ENCODE results near the gene GRIK5.
A peak's percentile ranks its signal among the peaks of the same experiment; 100 is the strongest.
"Not testable (repeated sequence)": the region's sequence is repeated elsewhere in the genome, so short reads cannot be mapped to it uniquely, and the experiment has no call there.

The GRIK5 gene

DNA sequence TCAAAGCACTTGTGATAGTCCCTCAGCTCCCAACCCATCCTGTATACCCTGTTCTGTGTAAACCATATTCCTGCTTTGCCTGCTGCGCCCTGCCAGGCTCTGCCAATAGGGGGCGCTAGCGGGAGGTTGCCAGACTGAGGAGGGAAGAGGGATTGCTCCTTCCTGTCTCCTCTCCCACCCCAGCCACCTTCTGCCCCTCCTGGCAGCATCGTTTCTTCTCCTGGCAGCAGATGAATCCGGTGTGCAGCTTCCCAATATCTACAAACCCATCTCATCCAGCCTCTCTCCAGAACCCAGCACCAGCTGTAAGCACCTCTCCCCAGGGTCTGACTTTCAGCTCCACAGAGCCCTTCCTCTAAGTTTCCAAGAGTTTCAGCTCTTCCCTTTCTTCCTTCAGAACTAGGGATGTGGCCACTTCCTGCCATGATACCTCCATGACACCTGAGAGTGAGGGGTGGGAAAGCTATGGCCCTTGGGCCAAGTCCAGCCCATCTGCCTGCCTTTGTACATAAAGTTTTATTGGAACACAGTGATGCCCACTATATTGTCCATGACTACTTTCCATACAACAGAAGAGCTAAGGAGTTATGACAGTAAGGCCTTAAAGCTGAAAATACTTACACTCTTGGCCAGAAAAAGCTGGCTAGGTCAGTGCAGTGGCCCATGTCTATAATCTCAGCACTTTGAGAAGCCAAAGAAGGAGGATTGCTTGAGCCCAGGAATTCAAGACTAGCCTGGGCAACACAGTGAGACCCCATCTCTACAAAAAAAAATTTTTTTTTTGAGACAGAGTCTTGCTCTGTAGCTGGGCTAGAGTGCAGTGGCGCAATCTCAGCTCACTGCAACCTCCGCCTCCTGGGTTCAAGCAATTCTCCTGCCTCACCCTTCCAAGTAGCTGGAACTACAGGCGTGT, 41.4 kb downstream of the GRIK5 start:
- peak; percentile 14 for DNase-seq (ENCODE audit: low read depth, low spot score)
- no peak overlapping the region for H3K4me3 ChIP-seq (ENCODE audit: low read length)

- no peak for DNase-seq (ENCODE audit: low read depth, low spot score)
- H3K4me3 ChIP-seq (ENCODE audit: low read length) = no peak overlapping the region
These were observed 45.3 kb downstream of the GRIK5 start for GRCh38 chr19:42024622-42025111.

- no peak for DNase-seq (ENCODE audit: low read depth, low spot score)
- no peak overlapping the region for H3K4me3 ChIP-seq (ENCODE audit: low read length)
These were observed 46.1 kb downstream of the GRIK5 start for GRCh38 chr19:42023943-42024260.

GRCh38 chr19:42023121-42023942, 46.7 kb downstream of the GRIK5 start:
- peak; percentile 16 for DNase-seq (ENCODE audit: low read depth, low spot score)
- no peak overlapping the region for H3K4me3 ChIP-seq (ENCODE audit: low read length)

- no peak overlapping the region for H3K4me3 ChIP-seq (ENCODE audit: low read length)
- DNase-seq (ENCODE audit: low read depth, low spot score) = no peak
These were observed 47.4 kb downstream of the GRIK5 start for GRCh38 chr19:42022616-42023015.

DNA sequence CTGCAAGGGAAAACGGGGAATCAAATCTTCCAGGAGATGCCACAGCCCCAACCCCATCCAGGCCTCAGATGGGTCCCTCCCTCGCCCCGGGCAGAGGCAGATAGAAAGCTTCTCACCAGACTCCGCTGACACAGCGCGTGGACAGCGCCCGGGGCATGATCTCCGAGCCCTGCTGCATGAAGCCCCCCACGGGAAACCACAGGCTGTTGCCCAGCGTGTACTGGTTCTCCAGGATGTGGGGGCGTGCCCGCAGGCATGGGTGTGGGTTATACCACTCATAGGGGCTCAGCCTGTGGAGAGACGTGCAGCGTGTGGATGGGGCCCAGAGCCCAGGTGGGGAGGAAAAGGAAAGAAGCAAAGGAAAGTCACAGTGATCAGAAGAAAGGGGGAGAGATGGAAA, 48.8 kb downstream of the GRIK5 start:
- peak; percentile 17 for DNase-seq (ENCODE audit: low read depth, low spot score)
- no peak overlapping the region for H3K4me3 ChIP-seq (ENCODE audit: low read length)

- no peak for DNase-seq (ENCODE audit: low read depth, low spot score)
- H3K4me3 ChIP-seq (ENCODE audit: low read length) = no peak overlapping the region
These were observed 51.4 kb downstream of the GRIK5 start for GRCh38 chr19:42018503-42019193.

DNA sequence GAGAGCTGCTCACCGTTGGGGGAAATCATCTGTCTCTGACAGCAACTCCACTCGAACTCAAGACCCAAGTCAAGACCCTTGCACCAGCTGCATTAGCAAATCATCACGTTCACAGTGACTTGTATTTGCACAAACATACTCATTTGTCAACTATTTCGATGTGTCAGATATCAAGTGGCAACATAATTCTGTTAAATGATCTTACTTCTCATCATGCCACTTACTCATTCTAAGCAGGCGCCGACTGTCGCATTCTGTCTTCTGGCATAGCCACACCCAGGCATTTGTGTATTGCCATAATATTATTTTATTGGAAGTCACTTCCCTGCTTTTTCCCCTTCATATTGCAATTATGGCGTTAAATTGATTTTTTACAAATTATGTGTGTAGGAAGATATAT, 53.0 kb downstream of the GRIK5 start:
- DNase-seq (ENCODE audit: low read depth, low spot score) = no peak
- no peak overlapping the region for H3K4me3 ChIP-seq (ENCODE audit: low read length)

DNA sequence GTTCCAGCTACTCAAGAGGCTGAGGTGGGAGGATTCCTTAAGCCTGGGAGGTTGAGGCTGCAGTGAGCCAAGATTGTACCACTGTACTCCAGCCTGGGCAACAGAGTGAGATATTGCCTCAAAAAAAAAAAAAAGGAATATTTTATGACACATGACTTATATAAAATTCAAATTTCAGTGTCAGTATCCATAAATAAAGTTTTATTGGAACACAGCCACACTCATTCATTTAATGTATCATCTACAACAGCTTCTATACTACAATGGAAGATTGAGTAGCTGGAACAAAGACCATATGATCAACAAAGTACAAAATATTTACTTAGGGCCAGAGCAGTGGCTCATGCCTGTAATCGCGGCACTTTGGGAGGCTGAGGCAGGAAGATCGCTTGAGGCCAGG, 57.3 kb downstream of the GRIK5 start:
- not testable (repeated sequence) for DNase-seq (ENCODE audit: low read depth, low spot score); H3K4me3 ChIP-seq (ENCODE audit: low read length)

GRCh38 chr19:42010245-42011126, 59.5 kb downstream of the GRIK5 start:
- no peak for DNase-seq (ENCODE audit: low read depth, low spot score)
- no peak overlapping the region for H3K4me3 ChIP-seq (ENCODE audit: low read length)

DNA sequence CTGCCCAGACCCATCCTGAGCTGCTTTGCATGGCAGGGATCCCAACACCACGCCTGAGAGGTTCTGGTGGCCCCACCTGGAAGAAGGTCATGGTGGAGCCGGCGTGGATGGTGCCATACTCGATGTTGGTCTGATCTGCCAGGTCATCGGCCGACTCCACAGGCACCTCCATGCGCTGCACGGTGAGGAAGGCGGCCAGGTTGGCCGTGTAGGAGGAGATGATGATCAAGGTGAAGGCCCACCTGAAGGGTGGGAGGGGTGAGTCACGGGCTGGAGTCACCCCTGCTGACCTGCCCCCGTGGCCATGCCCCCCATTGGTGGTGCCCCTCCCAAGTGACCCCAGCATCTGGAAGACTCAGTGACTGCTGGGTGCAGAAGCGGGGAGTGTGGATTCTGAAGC, 63.4 kb downstream of the GRIK5 start:
- DNase-seq (ENCODE audit: low read depth, low spot score) = no peak
- no peak overlapping the region for H3K4me3 ChIP-seq (ENCODE audit: low read length)

- H3K4me3 ChIP-seq (ENCODE audit: low read length) = no peak overlapping the region
- DNase-seq (ENCODE audit: low read depth, low spot score) = no peak
These were observed 64.5 kb downstream of the GRIK5 start for GRCh38 chr19:42005504-42005903.

DNA sequence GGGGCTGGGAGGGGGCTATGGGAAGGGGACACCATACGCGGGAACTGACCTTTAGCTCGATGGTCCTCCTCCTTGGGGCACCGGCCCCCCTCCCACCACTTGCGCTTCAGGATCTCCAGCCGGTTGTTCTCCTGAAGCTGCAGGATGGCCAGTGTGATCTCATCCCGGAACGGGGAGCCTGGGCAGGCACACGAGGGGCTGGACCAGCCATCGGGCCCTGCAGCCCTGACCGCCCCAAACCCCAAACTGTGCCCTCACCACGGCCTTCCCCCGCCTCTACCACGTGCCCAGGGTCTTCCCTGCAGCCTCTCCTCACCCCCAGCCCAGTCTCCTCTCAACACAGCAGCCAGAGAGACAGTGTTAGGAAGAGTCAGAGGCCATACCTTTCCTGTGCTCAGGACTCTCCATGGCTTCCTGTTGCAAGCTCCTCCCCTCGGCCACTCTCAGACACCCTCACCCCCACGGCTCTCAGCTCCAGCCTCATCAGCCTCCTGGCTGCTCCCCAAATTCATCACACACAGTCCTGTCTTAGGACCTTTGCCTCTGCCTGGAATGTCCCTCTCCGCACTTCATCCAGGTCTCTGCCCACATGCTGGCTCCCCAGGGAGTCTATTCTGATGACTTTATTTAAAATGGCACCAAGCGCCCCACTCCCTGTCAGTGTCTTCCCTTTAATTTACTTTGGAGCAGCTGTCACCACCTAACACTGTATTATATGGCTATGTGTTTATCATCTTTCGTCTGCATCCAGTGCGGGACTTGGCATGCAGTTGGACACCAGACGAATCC, 66.3 kb downstream of the GRIK5 start:
- no peak for DNase-seq (ENCODE audit: low read depth, low spot score)
- no peak overlapping the region for H3K4me3 ChIP-seq (ENCODE audit: low read length)

- no peak overlapping the region for H3K4me3 ChIP-seq (ENCODE audit: low read length)
- DNase-seq (ENCODE audit: low read depth, low spot score) = no peak
These were observed 70.2 kb downstream of the GRIK5 start for GRCh38 chr19:41999878-42000208.

DNA sequence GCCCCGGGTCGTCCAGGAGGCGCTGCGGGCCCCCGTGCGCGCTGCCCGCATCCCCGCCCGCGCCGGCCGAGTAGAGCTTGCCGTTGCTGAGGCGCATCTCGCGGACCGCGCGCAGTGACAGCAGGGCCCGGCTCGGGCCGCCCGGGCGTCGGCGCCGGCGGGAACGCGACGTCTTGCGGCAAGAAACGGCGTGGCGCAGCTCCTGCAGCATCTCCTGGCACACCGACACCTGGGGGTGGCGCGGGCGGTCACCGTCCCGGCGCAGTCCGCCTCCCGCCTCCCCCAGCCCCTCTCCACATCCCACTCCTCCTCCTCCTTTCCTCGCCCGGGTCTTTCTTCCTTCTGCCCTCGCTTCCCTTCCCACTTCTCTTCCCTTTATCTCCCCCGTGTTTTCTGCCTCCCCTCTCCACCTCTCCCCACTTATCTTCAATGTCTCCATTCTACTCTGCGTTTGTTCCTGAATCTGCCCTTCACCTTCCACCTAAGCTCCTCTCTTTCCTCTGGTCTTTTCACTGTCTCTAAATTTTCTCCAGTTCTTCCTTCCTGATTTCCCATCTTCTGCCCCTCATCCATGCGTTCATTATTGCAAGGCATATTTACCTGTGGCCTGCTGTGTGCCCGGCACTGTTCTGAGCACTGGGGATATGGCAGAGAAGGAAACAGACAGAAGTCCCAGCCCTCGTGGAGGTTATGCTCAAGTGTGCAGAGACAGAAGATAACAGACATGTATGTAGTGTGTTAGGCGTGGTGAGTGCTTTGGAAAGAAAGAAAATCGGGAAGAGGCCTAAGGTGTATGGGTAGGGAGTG, 70.7 kb downstream of the GRIK5 start:
- no peak overlapping the region for H3K4me3 ChIP-seq (ENCODE audit: low read length)
- peak; percentile 17 for DNase-seq (ENCODE audit: low read depth, low spot score)

DNA sequence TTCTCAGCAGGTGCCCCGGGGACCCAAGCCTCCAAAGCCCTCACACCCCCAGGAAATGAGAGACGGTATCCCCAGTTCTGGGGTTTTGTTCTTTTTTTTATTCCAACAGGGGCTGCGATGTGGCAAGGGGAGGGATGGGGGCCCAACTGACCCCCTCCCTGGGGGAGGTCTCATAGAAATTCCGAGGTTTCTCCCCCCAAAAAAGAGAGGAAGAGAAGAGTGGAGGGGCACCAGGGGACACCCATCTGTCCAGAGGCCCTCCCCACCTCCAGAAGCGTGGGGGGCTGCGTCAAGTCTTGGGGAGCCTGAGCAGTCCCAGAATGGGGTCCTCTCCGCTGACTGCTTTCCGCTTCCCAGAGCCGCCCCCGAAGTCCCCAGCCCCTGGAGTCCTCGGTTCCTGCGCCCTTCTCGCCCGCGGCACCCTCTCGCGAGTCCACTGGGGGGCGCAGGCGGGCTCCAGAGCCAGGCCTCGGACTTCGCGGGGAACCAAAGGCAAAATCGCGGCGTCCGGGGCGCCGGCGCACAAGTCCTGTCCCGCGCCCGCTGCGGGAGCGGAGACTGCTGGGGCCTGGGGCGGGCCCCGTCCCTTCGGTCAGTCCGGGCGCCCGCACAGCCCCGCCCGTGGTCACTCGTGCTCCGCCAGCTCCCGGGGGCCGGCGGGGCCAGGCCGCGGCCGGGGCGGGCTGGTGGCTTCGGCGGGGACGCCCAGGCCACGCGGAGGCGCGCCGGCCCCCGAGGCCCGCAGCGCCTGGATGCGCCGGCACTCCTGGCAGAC, 71.6 kb downstream of the GRIK5 start:
- peak overlapping the region; percentile 23; the same call in 1 of the 2 replicates for H3K4me3 ChIP-seq (ENCODE audit: low read length)
- no peak for DNase-seq (ENCODE audit: low read depth, low spot score)

GRCh38 chr19:41997851-41998229, 72.2 kb downstream of the GRIK5 start:
- peak overlapping the region; percentile 23 for H3K4me3 ChIP-seq (ENCODE audit: low read length)
- peak; percentile 10 for DNase-seq (ENCODE audit: low read depth, low spot score)
